SU-DHL-6 (cell line): ENCODE data around the gene FOXJ2.
"Not testable (repeated sequence)": the region's sequence is repeated elsewhere in the genome, so short reads cannot be mapped to it uniquely, and the experiment has no call there.

ENCODE experiments used
- H2AFZ ChIP-seq: fragments of 200-600 bp; sonication (generic); 2 replicates; pipeline ENCODE4 v1.6.1; 2014; ENCODE audit warnings: low read depth, mild to moderate bottlenecking, moderate library complexity, mixed read lengths, antibody characterized with exemption, low read length; ENCODE audit not compliant: severe bottlenecking
- H3F3A ChIP-seq: fragments of 200-600 bp; shearing (Covaris generic); 2 replicates; pipeline ENCODE4 v1.6.0; 2016; ENCODE audit warnings: antibody characterized with exemption, mild to moderate bottlenecking; ENCODE audit not compliant: insufficient read depth
- H3K27ac ChIP-seq: fragments of 200-600 bp; sonication (generic); 2 replicates; pipeline ENCODE4 v1.5.1; 2016; ENCODE audit warnings: low read depth, mild to moderate bottlenecking, low read length, moderate library complexity, mixed read lengths
- H3K27me3 ChIP-seq: fragments of 200-600 bp; sonication (generic), shearing (Covaris generic); 2 replicates; pipeline ENCODE4 v1.6.0; 2014; ENCODE audit warnings: mild to moderate bottlenecking, low read length
- H3K36me3 ChIP-seq: fragments of 200-600 bp; sonication (generic); 2 replicates; pipeline ENCODE4 v1.6.1; 2014; ENCODE audit warnings: mild to moderate bottlenecking, low read length, mixed read lengths
- H3K4me2 ChIP-seq: fragments of 300-600, 200-600 bp; shearing (Covaris generic), sonication (generic); 2 replicates; pipeline ENCODE4 v1.6.0; 2014; ENCODE audit warnings: low read length, low read depth, mild to moderate bottlenecking; ENCODE audit not compliant: poor library complexity, severe bottlenecking
- H3K4me3 ChIP-seq: fragments of 200-600 bp; sonication (generic); 2 replicates; pipeline ENCODE4 v1.5.1; 2014; ENCODE audit warnings: antibody characterized with exemption, low read length, mild to moderate bottlenecking, mixed read lengths; ENCODE audit not compliant: insufficient read depth, poor library complexity, severe bottlenecking
- H3K79me2 ChIP-seq: fragments of 200-600 bp; sonication (generic); 2 replicates; pipeline ENCODE4 v1.6.1; 2014; ENCODE audit warnings: mild to moderate bottlenecking, low read length, moderate library complexity; ENCODE audit not compliant: insufficient read depth
- H3K9ac ChIP-seq: fragments of 200-600 bp; sonication (generic); 2 replicates; pipeline ENCODE4 v1.7.0; 2014; ENCODE audit warnings: mild to moderate bottlenecking, low read length
- H3K9me2 ChIP-seq: fragments of 200-600 bp; sonication (generic); replicated peaks from 2 replicates; pipeline ENCODE4 v1.6.1; 2014; ENCODE audit warnings: low read length; ENCODE audit not compliant: insufficient read depth
- H3K9me3 ChIP-seq: fragments of 200-600 bp; sonication (generic); 2 replicates; pipeline ENCODE4 v1.6.1; 2014; ENCODE audit warnings: low read length, mixed read lengths; ENCODE audit not compliant: insufficient read depth
- H4K20me1 ChIP-seq: fragments of 200-600 bp; sonication (generic); 2 replicates; pipeline ENCODE4 v1.6.1; 2014; ENCODE audit warnings: low read depth, mild to moderate bottlenecking, antibody characterized with exemption, low read length, moderate library complexity, mixed read lengths
- CTCF ChIP-seq: fragments of 200-600 bp; sonication (generic); IDR thresholded peaks from one replicate; pipeline ENCODE4 v1.5.1; 2017; ENCODE audit warnings: antibody characterized with exemption, mild to moderate bottlenecking, low read length, moderate library complexity; ENCODE audit not compliant: insufficient read depth, poor library complexity, severe bottlenecking
- EZH2phosphoT487 ChIP-seq: fragments of 200-600 bp; sonication (generic), shearing (Covaris generic); conservative IDR thresholded peaks from 2 replicates; pipeline ENCODE4 v1.6.1; 2018; ENCODE audit warnings: mild to moderate bottlenecking, antibody characterized with exemption, low read length, moderate library complexity, mixed read lengths

FOXJ2 gene

DNA sequence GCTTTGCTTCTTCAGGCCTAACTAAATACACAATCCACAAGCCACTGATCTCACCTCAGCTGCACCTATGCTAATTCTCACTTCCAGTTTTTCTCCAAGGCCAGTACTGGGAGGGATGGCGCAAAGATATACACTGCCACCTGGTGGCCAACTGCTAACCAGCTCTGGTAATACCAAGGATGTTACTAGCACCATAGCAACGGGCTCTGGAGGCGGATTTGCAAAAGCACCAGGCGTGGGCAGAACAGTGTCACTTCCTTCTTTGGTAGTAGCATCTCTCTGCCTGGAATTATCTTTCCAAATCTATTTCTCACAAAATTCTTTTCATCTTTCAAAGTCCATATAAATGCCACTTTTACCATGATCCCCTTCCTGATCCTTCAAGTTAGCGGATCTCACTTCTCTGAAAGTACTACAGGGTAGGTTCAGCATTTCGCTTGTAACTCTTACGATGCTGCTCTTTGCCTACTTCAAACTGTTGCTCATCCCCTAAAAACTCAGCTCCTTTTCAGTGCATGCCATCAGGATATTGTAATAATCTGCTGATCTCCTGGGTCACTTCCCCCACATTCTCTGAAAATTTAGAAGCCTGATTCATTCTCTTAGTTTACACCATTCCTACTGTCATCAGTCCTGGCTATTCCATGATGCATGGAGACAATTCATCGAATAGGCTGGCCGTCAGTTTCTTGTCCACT, 37.1 kb upstream of the FOXJ2 start:
- no peaks in the 10 kb centered on the region for H3K79me2 ChIP-seq
- H3F3A ChIP-seq: no peaks in the 10 kb centered on the region
- H3K4me3 ChIP-seq: no peak overlapping the region
- H3K27me3 ChIP-seq: no peaks in the 10 kb centered on the region
- TF ChIP-seq EZH2phosphoT487 (no peak), CTCF (peak; percentile 70)
- H3K4me2 ChIP-seq: no peak overlapping the region
- no peak overlapping the region for H3K9ac ChIP-seq
- H3K9me2 ChIP-seq: no peaks in the 10 kb centered on the region
- H3K27ac ChIP-seq: no peak overlapping the region
- no peaks in the 10 kb centered on the region for H3K9me3 ChIP-seq
- no peaks in the 10 kb centered on the region for H3K36me3 ChIP-seq
- no peaks in the 10 kb centered on the region for H4K20me1 ChIP-seq
- no peak overlapping the region for H2AFZ ChIP-seq

- H3F3A ChIP-seq: not testable (repeated sequence)
Measured at GRCh38 chr12:8000827-8001226, 31.7 kb upstream of the FOXJ2 start.

GRCh38 chr12:8001496-8001895, 31.0 kb upstream of the FOXJ2 start:
- not testable (repeated sequence) for H3K9me2 ChIP-seq, H3K9me3 ChIP-seq, H3K79me2 ChIP-seq, H3F3A ChIP-seq, H3K4me3 ChIP-seq, H3K4me2 ChIP-seq, H3K9ac ChIP-seq, H3K27ac ChIP-seq, H3K36me3 ChIP-seq, H2AFZ ChIP-seq, H3K27me3 ChIP-seq, H4K20me1 ChIP-seq

More at GRCh38 chr12:8000827-8001226, 31.7 kb upstream of the FOXJ2 start:
- H3K36me3 ChIP-seq, H3K4me2 ChIP-seq, H3K9ac ChIP-seq, H3K27ac ChIP-seq, H3K9me2 ChIP-seq, H4K20me1 ChIP-seq, H3K9me3 ChIP-seq, H2AFZ ChIP-seq, H3K4me3 ChIP-seq, H3K27me3 ChIP-seq, H3K79me2 ChIP-seq: not testable (repeated sequence)

DNA sequence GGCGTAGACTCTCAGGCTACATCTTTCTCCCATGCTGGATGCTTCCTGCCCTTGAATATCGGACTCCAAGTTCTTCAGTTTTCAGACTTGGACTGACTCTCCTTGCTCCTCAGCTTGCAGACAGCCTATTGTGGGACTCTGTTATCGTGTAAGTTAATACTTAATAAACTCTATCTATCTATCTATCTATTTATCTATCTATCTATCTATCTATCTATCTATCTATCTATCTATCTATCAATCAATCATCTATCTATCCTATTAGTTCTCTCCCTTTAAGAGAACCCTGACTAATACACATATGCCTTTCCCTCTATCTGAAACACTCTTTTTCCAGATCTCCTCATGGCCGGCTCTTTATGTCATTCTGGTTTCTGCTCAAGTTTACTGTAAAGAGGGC, 27.6 kb upstream of the FOXJ2 start:
- H3K9me3 ChIP-seq, H4K20me1 ChIP-seq, H3K79me2 ChIP-seq, H3K36me3 ChIP-seq, H3K27ac ChIP-seq, H3K27me3 ChIP-seq, H3F3A ChIP-seq, H3K9me2 ChIP-seq, H3K4me3 ChIP-seq, H3K9ac ChIP-seq, H3K4me2 ChIP-seq, H2AFZ ChIP-seq: not testable (repeated sequence)

GRCh38 chr12:8011331-8011730, 21.2 kb upstream of the FOXJ2 start:
- H2AFZ ChIP-seq: no peak overlapping the region
- no peaks in the 10 kb centered on the region for H3K27me3 ChIP-seq
- TF ChIP-seq CTCF (no peak), EZH2phosphoT487 (no peak)
- H3K27ac ChIP-seq: no peak overlapping the region
- no peaks in the 10 kb centered on the region for H4K20me1 ChIP-seq
- H3F3A ChIP-seq: no peaks in the 10 kb centered on the region
- H3K9me3 ChIP-seq: no peaks in the 10 kb centered on the region
- H3K4me3 ChIP-seq: no peak overlapping the region
- no peak overlapping the region for H3K4me2 ChIP-seq
- no peaks in the 10 kb centered on the region for H3K36me3 ChIP-seq
- no peaks in the 10 kb centered on the region for H3K9me2 ChIP-seq
- no peak overlapping the region for H3K9ac ChIP-seq
- no peaks in the 10 kb centered on the region for H3K79me2 ChIP-seq
